K562 (cell line): Measurements from ENCODE around the gene IL1RL2. TPM values are rescaled to one million over a fixed set of nuclear protein-coding genes. Genes with fewer than 3 reads are reported as not detected.

ENCODE experiments used
- ATAC-seq: fragments of 200-7000 bp; cut with Tn5 transposase; 3 replicates; pipeline ENCODE4 v1.9.1; 2020; ENCODE audit warnings: moderate library complexity
- BruUV-seq: library from RNA; stranded (reverse); fragments of 400-500 nt; replicated peaks from 2 replicates; lab custom pipeline; 2021; lab: Mats Ljungman, UMichigan
- CTCF ChIA-PET: fragments of 300-600 bp; formaldehyde crosslinking; extraction: SDS; loops from one replicate; lab custom pipeline; 2021; ENCODE audit warnings: low intra/inter-chr PET ratio; lab: Yijun Ruan, JAX
- POLR2A ChIA-PET: fragments of 300-600, 350-650 bp; sonication (Branson Sonifier 250); formaldehyde crosslinking; extraction: SDS; loops from one replicate; lab custom pipeline; 2021; ENCODE audit warnings: antibody characterized with exemption, inconsistent platforms; lab: Yijun Ruan, JAX
- DNase-seq, 4 experiments: peaks; one replicate each; pipeline versions ENCODE4 v3.0.0 to v3.0.0-alpha.2; 2011 to 2018; ENCODE audit warnings: low spot score in 3 of 4, mixed read lengths in 3 of 4; ENCODE audit errors: extremely low read depth in 1 of 4
- FAIRE-seq: peaks from 2 replicates; lab custom pipeline; 2011; peaks lifted over from hg19 to GRCh38; lab: Jason Lieb, UNC
- H2AFZ ChIP-seq: 2 replicates; pipeline ENCODE4 v1.6.0; 2011; ENCODE audit warnings: low read depth, low read length, control low read depth, inconsistent platforms
- H3K27ac ChIP-seq: fragments of 200-600 bp; 3 replicates; pipeline ENCODE4 v1.8.0; 2011; ENCODE audit warnings: low read depth, mild to moderate bottlenecking, control low read depth, inconsistent platforms, low read length, moderate library complexity, mixed read lengths; ENCODE audit errors: extremely low read depth
- H3K27me3 ChIP-seq, 2 experiments: fragments of 300-600 bp in 1 of 2; 2 replicates in 1 of 2; 3 replicates in 1 of 2; pipeline versions ENCODE4 v1.6.0 to v1.8.0; 2011; ENCODE audit warnings: inconsistent platforms in 2 of 2, low read length in 2 of 2, mild to moderate bottlenecking in 1 of 2, mixed read lengths in 1 of 2, moderate library complexity in 1 of 2; ENCODE audit not compliant: control insufficient read depth in 2 of 2, insufficient read depth in 2 of 2
- H3K36me3 ChIP-seq: fragments of 300-600 bp; 3 replicates; pipeline ENCODE4 v1.8.0; 2011; ENCODE audit warnings: mild to moderate bottlenecking, low read length, inconsistent platforms; ENCODE audit not compliant: control insufficient read depth, insufficient read depth
- H3K4me1 ChIP-seq, 2 experiments: fragments of 200-600 bp in 1 of 2; replicated peaks in 1 of 2; 2 replicates in 1 of 2; 3 replicates in 1 of 2; pipeline versions ENCODE4 v1.5.1 to v1.8.0; 2011; ENCODE audit warnings: inconsistent platforms in 2 of 2, low read length in 2 of 2, mild to moderate bottlenecking in 1 of 2, mixed read lengths in 1 of 2, moderate library complexity in 1 of 2; ENCODE audit not compliant: control insufficient read depth in 2 of 2, insufficient read depth in 2 of 2
- H3K4me2 ChIP-seq: 2 replicates; pipeline ENCODE4 v1.6.1; 2011; ENCODE audit warnings: low read length, control low read depth, inconsistent platforms, mixed read lengths; ENCODE audit not compliant: insufficient read depth
- H3K4me3 ChIP-seq: fragments of 200-600 bp; sonication (generic), shearing (Covaris generic); 2 replicates; pipeline ENCODE4 v1.5.1; 2016; ENCODE audit warnings: control low read depth, inconsistent platforms
- H3K79me2 ChIP-seq: fragments of 200-600 bp; 3 replicates; pipeline ENCODE4 v1.8.0; 2011; ENCODE audit warnings: low read length, inconsistent platforms; ENCODE audit not compliant: control insufficient read depth, insufficient read depth
- H3K9ac ChIP-seq, 2 experiments: 2 replicates each; pipeline versions ENCODE4 v1.6.0 to v1.6.1; 2011; ENCODE audit warnings: low read depth in 2 of 2, low read length in 2 of 2, control low read depth in 1 of 2, inconsistent platforms in 1 of 2, mild to moderate bottlenecking in 1 of 2, mixed read lengths in 1 of 2; ENCODE audit not compliant: insufficient read depth in 1 of 2
- H3K9me1 ChIP-seq: one replicate; pipeline ENCODE4 v1.6.0; 2011; ENCODE audit warnings: inconsistent platforms, mild to moderate bottlenecking, low read length, moderate library complexity; ENCODE audit not compliant: control insufficient read depth, insufficient read depth
- H3K9me3 ChIP-seq: replicated peaks from 2 replicates; pipeline ENCODE4 v1.5.1; 2011; ENCODE audit warnings: low read depth, low read length, inconsistent platforms; ENCODE audit not compliant: control insufficient read depth, insufficient read depth
- H4K20me1 ChIP-seq: replicated peaks from 2 replicates; pipeline ENCODE4 v1.6.1; 2011; ENCODE audit warnings: low read length, inconsistent platforms, mixed read lengths; ENCODE audit not compliant: control insufficient read depth, insufficient read depth
- FOXJ2 ChIP-seq: fragments of 200-800 bp; sonication (Bioruptor generic); IDR thresholded peaks from 2 replicates; pipeline ENCODE4 v1.6.1; 2016; ENCODE audit warnings: missing genetic modification characterization, missing compliant biosample characterization
- HDAC6 ChIP-seq: IDR thresholded peaks from 2 replicates; pipeline ENCODE4 v1.6.1; 2012; ENCODE audit warnings: low read depth, mild to moderate bottlenecking, control low read depth, inconsistent platforms, low read length, moderate library complexity
- MTA3 ChIP-seq: fragments of 450-650 bp; formaldehyde crosslinking; IDR thresholded peaks from 2 replicates; pipeline ENCODE4 v1.6.1; 2017; ENCODE audit warnings: mild to moderate bottlenecking, borderline replicate concordance
- NFATC3 ChIP-seq: fragments of 450-650 bp; IDR thresholded peaks from 2 replicates; pipeline ENCODE4 v1.6.1; 2017; ENCODE audit warnings: mild to moderate bottlenecking
- RAD21 ChIP-seq, 2 experiments: fragments of 250-450 bp in 1 of 2; fragments of 450-650 bp in 1 of 2; sonication (Bioruptor Pico) in 1 of 2; formaldehyde crosslinking in 1 of 2; IDR thresholded peaks in 1 of 2; conservative IDR thresholded peaks in 1 of 2; 2 replicates each; pipeline versions ENCODE4 v1.4.0 to v1.8.0; 2020 to 2022; ENCODE audit warnings: mild to moderate bottlenecking in 2 of 2, moderate library complexity in 1 of 2
- RCOR1 ChIP-seq, 2 experiments: IDR thresholded peaks; 2 replicates each; pipeline ENCODE4 v1.6.1; 2012; ENCODE audit warnings: low read depth in 2 of 2, low read length in 2 of 2, borderline replicate concordance in 1 of 2, improper control_type of control experiment in 1 of 2
- TRIM24 ChIP-seq, 2 experiments: fragments of 450-650 bp; IDR thresholded peaks; 2 replicates each; pipeline ENCODE4 v1.6.1; 2016
- ZBTB17 ChIP-seq: fragments of 450-650 bp; formaldehyde crosslinking; IDR thresholded peaks from 2 replicates; pipeline ENCODE4 v1.4.0; 2020; ENCODE audit warnings: mild to moderate bottlenecking
- ZEB2 ChIP-seq: fragments of 450-650 bp; IDR thresholded peaks from 2 replicates; pipeline ENCODE4 v1.6.1; 2016
- ZFP36 ChIP-seq: fragments of 150-350 bp; IDR thresholded peaks from 2 replicates; pipeline ENCODE4 v1.6.1; 2018; ENCODE audit warnings: low read length, low read depth; ENCODE audit not compliant: partially characterized antibody
- ZNF12 ChIP-seq: sonication (generic); formaldehyde crosslinking; IDR thresholded peaks from 2 replicates; pipeline ENCODE4 v1.4.0; 2020; ENCODE audit warnings: mild to moderate bottlenecking, missing genetic modification reagents
- ZNF239 ChIP-seq: fragments of 250-450 bp; sonication (Bioruptor Pico); IDR thresholded peaks from 2 replicates; pipeline ENCODE4 v1.4.0; 2020; ENCODE audit warnings: mild to moderate bottlenecking
- WGBS: fragments of 100-300 bp; shearing (Covaris generic); methylation state at CpG from one replicate; pipeline ENCODE4 v1.1.6; 2016; ENCODE audit warnings: low coverage, mixed read lengths; ENCODE audit not compliant: insufficient coverage; ENCODE audit errors: missing lambda C conversion rate; 5-methylcytosine and 5-hydroxymethylcytosine counted together
- in situ Hi-C: fragments of 300-500 bp; cut with MboI; formaldehyde crosslinking; loops from 4 replicates; pipeline ENCODE4 v1.15.0; 2018; ENCODE audit warnings: inconsistent platforms, mixed read lengths
- intact Hi-C: fragments of 100-400 bp; cut with micrococcal nuclease; formaldehyde crosslinking; loops from 2 replicates; pipeline ENCODE4 v1.14.2; 2022
- polyA plus RNA-seq, 8 experiments: library from polyadenylated mRNA; depleted of rRNA in 4 of 8; stranded (reverse) in 5 of 8; unstranded in 3 of 8; fragments of >200 nt; fragmentation: Nextera tagmentation in 2 of 8; fragmentation: Illumina TruSeq in 1 of 8; extraction: Ambion mirVana in 2 of 8; extraction: Trizol in 1 of 8; gene quantifications; 2 replicates each; pipeline versions ENCODE4 v1.2.1 to v1.2.3, GENCODE V29; 2011 to 2014; ENCODE audit warnings: inconsistent platforms in 1 of 8, missing spikeins in 1 of 8
- total RNA-seq, 7 experiments: library from RNA; depleted of rRNA in 6 of 7; stranded (reverse); fragments of >200 nt in 6 of 7; fragmentation: Illumina TruSeq in 2 of 7; extraction: Trizol in 2 of 7; gene quantifications; 2 replicates each; pipeline versions ENCODE4 v1.2.1 to v1.2.3, GENCODE V29; 2011 to 2021; ENCODE audit warnings: low replicate concordance in 1 of 7
- TF ChIP-seq, protein P1 (sequence below): fragments of 250-450 bp; sonication (Bioruptor Pico); IDR thresholded peaks from 2 replicates; pipeline ENCODE4 v1.8.0; 2022; ENCODE audit warnings: inconsistent platforms, mild to moderate bottlenecking, moderate library complexity, borderline replicate concordance
- TF ChIP-seq, protein P2 (sequence below): fragments of 450-650 bp; formaldehyde crosslinking; IDR thresholded peaks from 2 replicates; pipeline ENCODE4 v1.4.0; 2020; ENCODE audit warnings: mild to moderate bottlenecking, moderate library complexity
- TF ChIP-seq, protein P3 (sequence below): fragments of 250-450 bp; sonication (Bioruptor Pico); IDR thresholded peaks from 2 replicates; pipeline ENCODE4 v1.4.0; 2020; ENCODE audit warnings: borderline replicate concordance

The IL1RL2 gene
- total and polyA plus RNA-seq, 9 of the 15 experiments (the other 6 are each of a cell fraction or from before 2014, with no cell fraction given): not detected

DNA sequence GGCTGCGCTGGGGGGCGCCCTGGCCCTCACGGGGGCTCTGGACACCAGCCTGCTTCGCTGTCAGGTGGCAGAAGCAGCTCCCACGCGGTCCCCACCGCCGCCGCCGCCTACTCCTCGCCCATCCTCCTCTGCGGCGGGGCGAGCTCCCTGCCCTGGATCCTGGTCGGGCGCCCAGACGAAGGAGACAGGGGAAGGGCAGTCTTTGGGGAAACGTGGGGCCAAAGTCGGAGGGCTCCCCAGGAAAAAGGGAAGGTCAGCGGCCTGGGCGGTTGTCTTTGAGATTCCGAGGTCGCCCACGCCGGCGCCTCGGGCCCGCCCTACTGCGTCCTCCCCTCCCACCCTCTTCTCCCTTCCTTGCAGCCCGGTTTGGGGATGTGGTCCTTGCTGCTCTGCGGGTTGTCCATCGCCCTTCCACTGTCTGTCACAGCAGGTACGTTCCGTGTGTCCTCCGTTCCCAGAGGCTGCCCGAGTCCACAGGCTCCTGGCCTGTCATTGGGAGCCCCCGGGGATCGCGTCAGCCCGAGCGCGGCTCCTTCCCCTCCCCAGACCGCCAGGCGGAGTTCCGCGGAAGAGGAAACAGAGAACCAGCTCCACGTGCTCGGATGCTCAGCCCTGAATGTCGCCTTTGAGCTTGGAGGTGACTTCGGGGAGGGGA, 800 bp downstream of the IL1RL2 start:
- 55% methylated on average over 35 of the region's 50 CpGs for WGBS
- POLR2A ChIA-PET: interaction anchor here (0.6 kb wide), 1 partner anchor 167 kb away, joined by 3 read pairs; no protein-coding TSS in a partner anchor
- TF ChIP-seq ZFP36 (no peak), ZEB2 (no peak), RCOR1 (IDR thresholded peaks at IDR 0.05; ENCODE audit: borderline replicate concordance in 1 of 2, low read depth in 2 of 2, low read length in 2 of 2) (no peak), ZBTB17 (no peak), TRIM24 (IDR thresholded peaks at IDR 0.05) (no peak), FOXJ2 (no peak), ZNF239 (CRISPR knock-in tag) (no peak), HDAC6 (no peak), NFATC3 (no peak), MTA3 (no peak), RAD21 (CRISPR knock-in tag; conservative IDR thresholded peaks at IDR 0.05 in 1 of 2, IDR thresholded peaks at IDR 0.05 in 1 of 2) (no peak), ZNF12 (no peak)
- TF ChIP-seq, protein P1, sequence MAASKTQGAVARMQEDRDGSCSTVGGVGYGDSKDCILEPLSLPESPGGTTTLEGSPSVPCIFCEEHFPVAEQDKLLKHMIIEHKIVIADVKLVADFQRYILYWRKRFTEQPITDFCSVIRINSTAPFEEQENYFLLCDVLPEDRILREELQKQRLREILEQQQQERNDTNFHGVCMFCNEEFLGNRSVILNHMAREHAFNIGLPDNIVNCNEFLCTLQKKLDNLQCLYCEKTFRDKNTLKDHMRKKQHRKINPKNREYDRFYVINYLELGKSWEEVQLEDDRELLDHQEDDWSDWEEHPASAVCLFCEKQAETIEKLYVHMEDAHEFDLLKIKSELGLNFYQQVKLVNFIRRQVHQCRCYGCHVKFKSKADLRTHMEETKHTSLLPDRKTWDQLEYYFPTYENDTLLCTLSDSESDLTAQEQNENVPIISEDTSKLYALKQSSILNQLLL (CRISPR knock-in tag): no peak
- TF ChIP-seq, protein P2, sequence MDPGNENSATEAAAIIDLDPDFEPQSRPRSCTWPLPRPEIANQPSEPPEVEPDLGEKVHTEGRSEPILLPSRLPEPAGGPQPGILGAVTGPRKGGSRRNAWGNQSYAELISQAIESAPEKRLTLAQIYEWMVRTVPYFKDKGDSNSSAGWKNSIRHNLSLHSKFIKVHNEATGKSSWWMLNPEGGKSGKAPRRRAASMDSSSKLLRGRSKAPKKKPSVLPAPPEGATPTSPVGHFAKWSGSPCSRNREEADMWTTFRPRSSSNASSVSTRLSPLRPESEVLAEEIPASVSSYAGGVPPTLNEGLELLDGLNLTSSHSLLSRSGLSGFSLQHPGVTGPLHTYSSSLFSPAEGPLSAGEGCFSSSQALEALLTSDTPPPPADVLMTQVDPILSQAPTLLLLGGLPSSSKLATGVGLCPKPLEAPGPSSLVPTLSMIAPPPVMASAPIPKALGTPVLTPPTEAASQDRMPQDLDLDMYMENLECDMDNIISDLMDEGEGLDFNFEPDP (CRISPR knock-in tag): no peak
- TF ChIP-seq, protein P3, sequence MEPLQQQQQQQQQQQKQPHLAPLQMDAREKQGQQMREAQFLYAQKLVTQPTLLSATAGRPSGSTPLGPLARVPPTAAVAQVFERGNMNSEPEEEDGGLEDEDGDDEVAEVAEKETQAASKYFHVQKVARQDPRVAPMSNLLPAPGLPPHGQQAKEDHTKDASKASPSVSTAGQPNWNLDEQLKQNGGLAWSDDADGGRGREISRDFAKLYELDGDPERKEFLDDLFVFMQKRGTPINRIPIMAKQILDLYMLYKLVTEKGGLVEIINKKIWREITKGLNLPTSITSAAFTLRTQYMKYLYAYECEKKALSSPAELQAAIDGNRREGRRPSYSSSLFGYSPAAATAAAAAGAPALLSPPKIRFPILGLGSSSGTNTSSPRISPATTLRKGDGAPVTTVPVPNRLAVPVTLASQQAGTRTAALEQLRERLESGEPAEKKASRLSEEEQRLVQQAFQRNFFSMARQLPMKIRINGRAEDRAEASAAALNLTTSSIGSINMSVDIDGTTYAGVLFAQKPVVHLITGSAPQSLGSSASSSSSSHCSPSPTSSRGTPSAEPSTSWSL (CRISPR knock-in tag): no peak

More for the DNA sequence above, 800 bp downstream of the IL1RL2 start:
- H3K9ac ChIP-seq: no peak overlapping the region
- H3K27ac ChIP-seq: no peak overlapping the region
- intact Hi-C loops: loop anchor here (5.0 kb wide), 1 partner anchor 55 kb away; no protein-coding TSS in a partner anchor
- H3K9me1 ChIP-seq: no peaks in the 10 kb centered on the region
- peaks cover 0 to 3% of the 10 kb centered on the region in 2 experiments; a peak in 1 of 5 replicates for H3K4me1 ChIP-seq
- H4K20me1 ChIP-seq: no peaks in the 10 kb centered on the region
- no peaks in the 10 kb centered on the region for H3K27me3 ChIP-seq
- CTCF ChIA-PET: no interaction called here
- H3K79me2 ChIP-seq: no peaks in the 10 kb centered on the region
- no peak overlapping the region for H3K4me3 ChIP-seq
- H3K36me3 ChIP-seq: no peaks in the 10 kb centered on the region
- FAIRE-seq (no peak), ATAC-seq (no peak), DNase-seq (no peak)
- 0 out of 2 replicates have a peak overlapping the region, but pooled peaks have one; percentile 9 for H2AFZ ChIP-seq
- in situ Hi-C loops: no loop called here
- BruUV-seq: no TSS peak
- H3K4me2 ChIP-seq: no peak overlapping the region
- H3K9me3 ChIP-seq: no peaks in the 10 kb centered on the region
